Adipocyte (in vitro differentiated cells): ENCODE measurements around the gene MCM3AP.

Experiments used
- DNase-seq: peaks from one replicate; pipeline ENCODE4 v3.0.0-alpha.2; 2015; ENCODE audit warnings: low read depth
- H3K27me3 ChIP-seq: replicated peaks from 2 replicates; pipeline ENCODE4 v1.7.0; 2013; ENCODE audit warnings: mild to moderate bottlenecking, low read length, moderate library complexity; ENCODE audit not compliant: control insufficient read depth, insufficient read depth
- H3K36me3 ChIP-seq: 2 replicates; pipeline ENCODE4 v1.7.0; 2013; ENCODE audit warnings: low read length, mild to moderate bottlenecking, moderate library complexity; ENCODE audit not compliant: control insufficient read depth, insufficient read depth, severe bottlenecking
- H3K4me1 ChIP-seq: 2 replicates; pipeline ENCODE4 v1.7.0; 2013; ENCODE audit warnings: mild to moderate bottlenecking, low read length, moderate library complexity; ENCODE audit not compliant: control insufficient read depth, insufficient read depth
- H3K4me3 ChIP-seq: 2 replicates; pipeline ENCODE4 v1.7.0; 2013; ENCODE audit warnings: mild to moderate bottlenecking, low read length, moderate library complexity
- H3K9ac ChIP-seq: 2 replicates; pipeline ENCODE4 v1.7.0; 2013; ENCODE audit warnings: mild to moderate bottlenecking, low read length, moderate library complexity
- H3K9me3 ChIP-seq: 2 replicates; pipeline ENCODE4 v1.7.0; 2013; ENCODE audit warnings: mild to moderate bottlenecking, low read length, moderate library complexity; ENCODE audit not compliant: control insufficient read depth

Gene MCM3AP

GRCh38 chr21:46287541-46287940, 2.1 kb upstream of the MCM3AP start:
- Histone ChIP-seq H3K27me3 (no peaks in the 10 kb centered on the region), H3K4me1 (peaks cover 39% of the 10 kb centered on the region), H3K36me3 (peaks cover 25% of the 10 kb centered on the region), H3K9me3 (no peaks in the 10 kb centered on the region), H3K9ac (peak overlapping the region; percentile 96), H3K4me3 (peak overlapping the region; percentile 99)
- DNase-seq = no peak

GRCh38 chr21:46286648-46287002, 1.2 kb upstream of the MCM3AP start:
- peak; percentile 88 for DNase-seq
- Histone ChIP-seq H3K4me1 (peaks cover 39% of the 10 kb centered on the region), H3K36me3 (peaks cover 27% of the 10 kb centered on the region)

GRCh38 chr21:46285761-46286647, 593 bp upstream of the MCM3AP start, which contains the start of gene YBEY:
Gene YBEY, plus strand, starts transcription at chr21:46286342. Its CDS starts 572 bp downstream, at chr21:46286914.
- peak; percentile 97 for DNase-seq
- Histone ChIP-seq H3K27me3 (no peaks in the 10 kb centered on the region), H3K4me1 (peaks cover 43% of the 10 kb centered on the region), H3K9ac (peak within 1 kb of the TSS; percentile 96), H3K9me3 (no peaks in the 10 kb centered on the region), H3K36me3 (peaks cover 26% of the 10 kb centered on the region), H3K4me3 (peak within 1 kb of the TSS; percentile 99)

More at GRCh38 chr21:46286648-46287002, 1.2 kb upstream of the MCM3AP start:
- Histone ChIP-seq H3K27me3 (no peaks in the 10 kb centered on the region), H3K9me3 (no peaks in the 10 kb centered on the region), H3K4me3 (peak overlapping the region; percentile 99), H3K9ac (peak overlapping the region; percentile 96)

GRCh38 chr21:46284733-46285132, 678 bp downstream of the MCM3AP start:
- no peak for DNase-seq
- Histone ChIP-seq H3K4me3 (peak overlapping the region; percentile 99), H3K9ac (peak overlapping the region; percentile 96), H3K4me1 (peaks cover 43% of the 10 kb centered on the region), H3K9me3 (no peaks in the 10 kb centered on the region), H3K36me3 (peaks cover 39% of the 10 kb centered on the region), H3K27me3 (no peaks in the 10 kb centered on the region)

- peaks cover 44% of the 10 kb centered on the region for H3K36me3 ChIP-seq
- no peak for DNase-seq
- H3K27me3 ChIP-seq = no peaks in the 10 kb centered on the region
- peak overlapping the region; percentile 99 for H3K4me3 ChIP-seq
- peaks cover 43% of the 10 kb centered on the region for H3K4me1 ChIP-seq
- no peaks in the 10 kb centered on the region for H3K9me3 ChIP-seq
- H3K9ac ChIP-seq = peak overlapping the region; percentile 96
These were observed 1.2 kb downstream of the MCM3AP start for GRCh38 chr21:46284077-46284644.

GRCh38 chr21:46274797-46275390, 10.5 kb downstream of the MCM3AP start:
- no peak for DNase-seq
- H3K27me3 ChIP-seq = no peaks in the 10 kb centered on the region
- peaks cover 93% of the 10 kb centered on the region for H3K36me3 ChIP-seq
- no peaks in the 10 kb centered on the region for H3K4me1 ChIP-seq
- H3K9me3 ChIP-seq = no peaks in the 10 kb centered on the region
- no peak overlapping the region for H3K9ac ChIP-seq
- H3K4me3 ChIP-seq = no peak overlapping the region

GRCh38 chr21:46273341-46273740, 12.1 kb downstream of the MCM3AP start:
- no peaks in the 10 kb centered on the region for H3K4me1 ChIP-seq
- no peak for DNase-seq
- no peak overlapping the region for H3K4me3 ChIP-seq
- peaks cover 96% of the 10 kb centered on the region for H3K36me3 ChIP-seq
- H3K9me3 ChIP-seq = no peaks in the 10 kb centered on the region
- H3K9ac ChIP-seq = no peak overlapping the region
- no peaks in the 10 kb centered on the region for H3K27me3 ChIP-seq

GRCh38 chr21:46269466-46269865, 15.9 kb downstream of the MCM3AP start:
- Histone ChIP-seq H3K36me3 (peaks cover 95% of the 10 kb centered on the region), H3K9me3 (no peaks in the 10 kb centered on the region), H3K27me3 (no peaks in the 10 kb centered on the region), H3K4me1 (no peaks in the 10 kb centered on the region), H3K9ac (no peak overlapping the region), H3K4me3 (no peak overlapping the region)
- no peak for DNase-seq

- Histone ChIP-seq H3K36me3 (peaks cover 91% of the 10 kb centered on the region), H3K4me3 (no peak overlapping the region)
These were observed 17.0 kb downstream of the MCM3AP start for GRCh38 chr21:46268371-46268770.

GRCh38 chr21:46266946-46267345, 18.5 kb downstream of the MCM3AP start:
- H3K4me3 ChIP-seq = no peak overlapping the region
- DNase-seq = no peak
- H3K36me3 ChIP-seq = peaks cover 81% of the 10 kb centered on the region

More at GRCh38 chr21:46268371-46268770, 17.0 kb downstream of the MCM3AP start:
- Histone ChIP-seq H3K9ac (no peak overlapping the region), H3K4me1 (no peaks in the 10 kb centered on the region), H3K27me3 (no peaks in the 10 kb centered on the region), H3K9me3 (no peaks in the 10 kb centered on the region)
- no peak for DNase-seq

More at GRCh38 chr21:46266946-46267345, 18.5 kb downstream of the MCM3AP start:
- H3K9ac ChIP-seq = no peak overlapping the region
- no peaks in the 10 kb centered on the region for H3K27me3 ChIP-seq
- no peaks in the 10 kb centered on the region for H3K4me1 ChIP-seq
- H3K9me3 ChIP-seq = no peaks in the 10 kb centered on the region
